Natural killer cell (primary cell): ENCODE data around the gene FBN3. TPM values are rescaled to one million over a fixed set of nuclear protein-coding genes. Genes with fewer than 3 reads are reported as not detected.

Experiments
- ATAC-seq, 3 donors: fragments of 150-1000 bp in 2 of 3; fragments of 200-7000 bp in 1 of 3; cut with Tn5 transposase; 1 replicate in 1 of 3; 2 replicates in 2 of 3; pipeline ENCODE4 v1.10.0; 2021; ENCODE audit warnings: mild to moderate bottlenecking in 2 of 3, moderate library complexity in 2 of 3
- DNase-seq, 2 donors: peaks; one replicate each; pipeline versions ENCODE4 v3.0.0 to v3.0.0-alpha.2; 2013 to 2021; ENCODE audit warnings: mixed read lengths in 1 of 2
- H3K27ac ChIP-seq: one replicate; pipeline ENCODE4 v1.5.1; 2013; ENCODE audit warnings: mild to moderate bottlenecking, low read length
- H3K27me3 ChIP-seq: one replicate; pipeline ENCODE4 v1.6.1; 2013; ENCODE audit warnings: low read length; ENCODE audit not compliant: control insufficient read depth, insufficient read depth
- H3K36me3 ChIP-seq: one replicate; pipeline ENCODE4 v1.6.1; 2013; ENCODE audit warnings: low read length; ENCODE audit not compliant: control insufficient read depth, insufficient read depth
- H3K4me1 ChIP-seq: one replicate; pipeline ENCODE4 v1.6.1; 2013; ENCODE audit warnings: low read length; ENCODE audit not compliant: control insufficient read depth, insufficient read depth
- H3K4me3 ChIP-seq: one replicate; pipeline ENCODE4 v1.5.1; 2013; ENCODE audit warnings: low read length
- H3K9me3 ChIP-seq: one replicate; pipeline ENCODE4 v1.6.1; 2013; ENCODE audit warnings: low read length; ENCODE audit not compliant: control insufficient read depth, insufficient read depth
- H3K27ac Mint-ChIP-seq, 2 donors: one replicate each; pipeline ENCODE4 v1.8.0; 2022; ENCODE audit warnings: mild to moderate bottlenecking in 2 of 2, mixed read lengths in 2 of 2, moderate library complexity in 1 of 2
- H3K27me3 Mint-ChIP-seq, 2 donors: one replicate each; pipeline ENCODE4 v1.8.0; 2022; ENCODE audit warnings: low read depth in 2 of 2, mixed read lengths in 2 of 2
- H3K36me3 Mint-ChIP-seq: one replicate; pipeline ENCODE4 v1.8.0; 2022; ENCODE audit warnings: mixed read lengths
- H3K4me1 Mint-ChIP-seq, 2 donors: one replicate each; pipeline ENCODE4 v1.8.0; 2022; ENCODE audit warnings: mixed read lengths in 2 of 2
- H3K4me3 Mint-ChIP-seq: one replicate; pipeline ENCODE4 v1.8.0; 2022; ENCODE audit warnings: mild to moderate bottlenecking, moderate library complexity, mixed read lengths
- H3K9me3 Mint-ChIP-seq, 2 donors: one replicate each; pipeline ENCODE4 v1.8.0; 2022; ENCODE audit warnings: mixed read lengths in 2 of 2
- CTCF ChIP-seq: fragments of 200-600 bp; IDR thresholded peaks from one replicate; pipeline ENCODE4 v1.8.0; 2022; ENCODE audit warnings: antibody characterized with exemption
- WGBS: methylation state at CpG from one replicate; pipeline ENCODE4 v1.1.7; 2013; ENCODE audit warnings: missing lambda C conversion rate; ENCODE audit not compliant: insufficient coverage; 5-methylcytosine and 5-hydroxymethylcytosine counted together
- intact Hi-C: fragments of 100-400 bp; cut with micrococcal nuclease; formaldehyde crosslinking; loops from one replicate; pipeline ENCODE4 v1.14.2; 2022
- total RNA-seq, 4 donors: library from RNA; stranded (reverse); fragments of 120-200 nt in 1 of 4; gene quantifications; one replicate each; pipeline versions ENCODE4 v1.2.3 to v1.2.4, GENCODE V29; 2013 to 2022

The FBN3 gene
- total RNA-seq, 3 donors from 2014 or later (not counting 1 experiment from before 2014, with no cell fraction given) = 0.25 TPM; not detected in 2

GRCh38 chr19:8023371-8023770, 126.0 kb downstream of the FBN3 start:
- WGBS = 94% methylated on average over 5 of the region's 5 CpGs
- H3K27me3 Mint-ChIP-seq = no peaks in the 10 kb centered on the region
- no peak overlapping the region for H3K4me3 Mint-ChIP-seq

GRCh38 chr19:8022275-8022674, 127.1 kb downstream of the FBN3 start:
- no peak overlapping the region for H3K27ac Mint-ChIP-seq
- no peak for DNase-seq
- intact Hi-C loops = no loop called here
- no peaks in the 10 kb centered on the region for H3K27me3 ChIP-seq
- TF ChIP-seq CTCF = no peak
- H3K9me3 ChIP-seq = no peaks in the 10 kb centered on the region
- H3K4me3 Mint-ChIP-seq = no peak overlapping the region
- no peak overlapping the region for H3K4me3 ChIP-seq
- H3K27me3 Mint-ChIP-seq = no peaks in the 10 kb centered on the region
- ATAC-seq = no peak
- H3K27ac ChIP-seq = no peak overlapping the region
- H3K4me1 Mint-ChIP-seq = peaks cover 9% of the 10 kb centered on the region in 2 donors
- H3K4me1 ChIP-seq = peaks cover 5% of the 10 kb centered on the region
- H3K36me3 Mint-ChIP-seq = no peaks in the 10 kb centered on the region
- no peaks in the 10 kb centered on the region for H3K9me3 Mint-ChIP-seq
- 95% methylated on average over 13 of the region's 13 CpGs for WGBS
- H3K36me3 ChIP-seq = no peaks in the 10 kb centered on the region

More at GRCh38 chr19:8023371-8023770, 126.0 kb downstream of the FBN3 start:
- Histone ChIP-seq H3K4me1 (no peaks in the 10 kb centered on the region), H3K36me3 (no peaks in the 10 kb centered on the region), H3K9me3 (no peaks in the 10 kb centered on the region), H3K4me3 (no peak overlapping the region), H3K27ac (no peak overlapping the region), H3K27me3 (no peaks in the 10 kb centered on the region)
- intact Hi-C loops = no loop called here
- H3K36me3 Mint-ChIP-seq = no peaks in the 10 kb centered on the region
- no peak for ATAC-seq
- no peak overlapping the region for H3K27ac Mint-ChIP-seq
- no peak for DNase-seq
- H3K4me1 Mint-ChIP-seq = no peaks in the 10 kb centered on the region
- H3K9me3 Mint-ChIP-seq = no peaks in the 10 kb centered on the region
- no peak for TF ChIP-seq CTCF

GRCh38 chr19:8021374-8021773, 128.0 kb downstream of the FBN3 start:
- no peak for DNase-seq

More at GRCh38 chr19:8021374-8021773, 128.0 kb downstream of the FBN3 start:
- Histone ChIP-seq H3K4me3 (no peak overlapping the region), H3K9me3 (no peaks in the 10 kb centered on the region), H3K4me1 (peaks cover 5% of the 10 kb centered on the region), H3K27ac (no peak overlapping the region), H3K36me3 (no peaks in the 10 kb centered on the region), H3K27me3 (no peaks in the 10 kb centered on the region)
- Mint-ChIP-seq H3K27me3 (no peaks in the 10 kb centered on the region), H3K4me1 (peaks cover 9 to 10% of the 10 kb centered on the region in 2 donors), H3K4me3 (no peak overlapping the region), H3K27ac (no peak overlapping the region), H3K36me3 (no peaks in the 10 kb centered on the region), H3K9me3 (no peaks in the 10 kb centered on the region)
- TF ChIP-seq CTCF = no peak
- WGBS = 77% methylated on average over 8 of the region's 8 CpGs
- ATAC-seq = no peak
- intact Hi-C loops = no loop called here
